Measurements from ENCODE around the gene CNNM3.

CNNM3 gene

DNA sequence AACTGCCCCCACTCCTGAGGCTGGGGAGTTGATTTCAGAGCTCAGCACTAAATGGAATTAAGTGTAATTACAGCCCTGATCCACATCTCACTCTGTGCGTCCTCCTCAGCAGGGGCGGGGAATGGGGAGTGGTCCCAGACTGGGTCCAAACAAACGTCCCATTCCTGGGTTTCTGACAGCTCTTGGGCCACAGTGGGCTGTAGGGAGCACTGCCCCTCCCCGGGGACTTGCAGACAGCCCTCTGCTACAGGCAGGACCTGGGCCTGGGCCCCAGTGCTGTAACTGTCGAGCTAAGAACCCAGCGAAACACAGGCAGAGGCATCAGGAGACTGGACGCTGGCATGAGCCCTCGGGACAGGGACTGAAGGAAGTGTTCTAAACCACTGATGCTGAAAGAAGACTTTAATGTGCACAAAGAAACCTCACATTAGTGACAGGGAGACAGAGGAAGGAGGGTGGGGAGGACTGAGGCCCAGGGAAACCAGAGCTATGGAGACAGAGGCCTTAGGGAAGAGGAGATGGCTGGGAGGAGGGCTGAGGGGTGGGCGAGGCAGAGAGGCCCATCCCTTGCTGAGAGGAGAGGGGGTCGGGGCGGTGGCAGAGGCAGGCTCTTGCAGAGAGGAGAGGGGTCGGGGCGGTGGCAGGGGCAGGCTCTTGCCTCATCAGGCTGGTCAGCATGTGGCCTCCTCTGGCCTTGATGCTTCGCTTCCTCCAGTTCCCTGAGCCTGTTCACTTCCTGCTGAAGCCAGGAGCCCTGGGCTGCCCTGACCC, 59.6 kb downstream of the CNNM3 start:
- peaks cover 73% of the 10 kb centered on the region for H3K4me1 ChIP-seq (ENCODE audit: control insufficient read depth, insufficient read depth, low read length)
- peak overlapping the region; percentile 16 for H3K9ac ChIP-seq (ENCODE audit: low read length)
- no peaks in the 10 kb centered on the region for H3K36me3 ChIP-seq (ENCODE audit: control insufficient read depth, insufficient read depth, low read length)
- H3K9me3 ChIP-seq (ENCODE audit: control insufficient read depth, insufficient read depth, low read depth, low read length): no peaks in the 10 kb centered on the region
- no peak overlapping the region for H3K27ac ChIP-seq (ENCODE audit: low read depth, low read length)
- H3K4me3 ChIP-seq (ENCODE audit: low read depth, low read length): no peak overlapping the region
- H3K27me3 ChIP-seq (ENCODE audit: control insufficient read depth, insufficient read depth, low read length): peaks cover 2% of the 10 kb centered on the region

DNA sequence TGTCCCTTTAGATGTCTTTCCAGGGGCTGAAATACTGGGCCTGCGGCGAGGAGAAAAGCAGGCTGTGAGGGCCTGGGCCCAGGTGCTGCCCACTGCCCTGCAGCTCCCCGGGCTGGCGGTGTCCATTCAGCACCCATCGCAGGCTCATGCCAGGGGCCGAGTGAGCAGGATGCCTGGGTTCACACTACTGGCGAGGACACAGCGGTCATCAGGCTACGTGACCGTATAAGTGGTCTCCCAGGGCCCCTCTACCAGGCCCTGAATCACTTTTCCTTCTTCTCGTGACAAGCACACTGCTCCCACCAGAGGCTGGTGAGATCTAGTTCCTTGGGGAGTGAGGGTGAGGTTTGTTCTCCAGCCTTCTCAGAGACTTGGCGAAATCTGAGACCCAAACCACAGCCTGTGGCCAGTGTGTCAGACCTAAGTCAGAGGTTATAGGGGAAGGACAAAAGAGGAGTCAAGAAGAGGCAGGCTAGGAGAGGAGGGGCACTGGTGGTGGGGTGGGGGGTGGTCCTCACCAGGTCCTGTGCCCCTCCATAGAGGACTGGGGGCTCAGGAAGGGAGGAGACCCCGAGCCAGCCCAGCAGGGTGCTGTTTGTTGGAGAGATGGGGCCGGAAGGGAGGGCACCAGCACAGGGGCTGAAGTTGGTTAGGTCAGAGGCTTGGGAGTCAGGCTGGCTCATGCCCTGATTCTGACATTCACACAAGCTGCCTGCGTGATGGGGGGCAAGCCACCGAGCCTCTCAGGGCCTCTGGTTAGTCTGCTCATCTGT, 60.4 kb downstream of the CNNM3 start:
- no peak overlapping the region for H3K27ac ChIP-seq (ENCODE audit: low read depth, low read length)
- H3K4me3 ChIP-seq (ENCODE audit: low read depth, low read length): no peak overlapping the region
- peak overlapping the region; percentile 27 for H3K9ac ChIP-seq (ENCODE audit: low read length)
- H3K36me3 ChIP-seq (ENCODE audit: control insufficient read depth, insufficient read depth, low read length): no peaks in the 10 kb centered on the region
- peaks cover 73% of the 10 kb centered on the region for H3K4me1 ChIP-seq (ENCODE audit: control insufficient read depth, insufficient read depth, low read length)
- no peaks in the 10 kb centered on the region for H3K27me3 ChIP-seq (ENCODE audit: control insufficient read depth, insufficient read depth, low read length)
- H3K9me3 ChIP-seq (ENCODE audit: control insufficient read depth, insufficient read depth, low read depth, low read length): no peaks in the 10 kb centered on the region

GRCh38 chr2:96877042-96877451, 61.0 kb downstream of the CNNM3 start:
- Histone ChIP-seq H3K36me3 (ENCODE audit: control insufficient read depth, insufficient read depth, low read length) (no peaks in the 10 kb centered on the region), H3K9me3 (ENCODE audit: control insufficient read depth, insufficient read depth, low read depth, low read length) (no peaks in the 10 kb centered on the region), H3K4me3 (ENCODE audit: low read depth, low read length) (no peak overlapping the region), H3K27me3 (ENCODE audit: control insufficient read depth, insufficient read depth, low read length) (no peaks in the 10 kb centered on the region), H3K9ac (ENCODE audit: low read length) (no peak overlapping the region), H3K27ac (ENCODE audit: low read depth, low read length) (no peak overlapping the region), H3K4me1 (ENCODE audit: control insufficient read depth, insufficient read depth, low read length) (peaks cover 78% of the 10 kb centered on the region)

- Histone ChIP-seq H3K4me3 (ENCODE audit: low read depth, low read length) (no peak overlapping the region), H3K27ac (ENCODE audit: low read depth, low read length) (no peak overlapping the region), H3K4me1 (ENCODE audit: control insufficient read depth, insufficient read depth, low read length) (peaks cover 82% of the 10 kb centered on the region), H3K36me3 (ENCODE audit: control insufficient read depth, insufficient read depth, low read length) (no peaks in the 10 kb centered on the region), H3K9ac (ENCODE audit: low read length) (no peak overlapping the region), H3K27me3 (ENCODE audit: control insufficient read depth, insufficient read depth, low read length) (no peaks in the 10 kb centered on the region), H3K9me3 (ENCODE audit: control insufficient read depth, insufficient read depth, low read depth, low read length) (no peaks in the 10 kb centered on the region)
These were observed 61.6 kb downstream of the CNNM3 start for GRCh38 chr2:96877631-96878092.

DNA sequence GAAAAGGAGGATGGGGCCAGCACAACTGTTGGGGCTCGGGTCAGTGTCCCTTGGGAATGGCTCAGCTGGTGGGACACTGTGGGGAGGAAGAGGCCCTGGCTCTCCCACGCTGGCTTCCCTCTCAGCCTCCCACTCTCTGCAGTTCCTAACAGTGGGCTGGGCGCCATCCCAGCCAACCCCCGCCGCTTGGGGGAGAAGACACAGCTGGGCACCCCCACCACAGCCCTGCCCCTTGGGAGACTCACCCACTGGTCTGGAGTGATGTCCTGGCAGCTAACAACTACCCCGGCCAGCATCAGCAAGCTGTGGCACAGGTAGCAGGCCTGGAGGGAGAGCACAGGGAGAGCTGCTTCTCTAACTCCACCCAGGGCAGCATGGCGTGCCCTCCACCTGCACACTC, 62.1 kb downstream of the CNNM3 start:
- Histone ChIP-seq H3K36me3 (ENCODE audit: control insufficient read depth, insufficient read depth, low read length) (no peaks in the 10 kb centered on the region), H3K27ac (ENCODE audit: low read depth, low read length) (no peak overlapping the region), H3K9ac (ENCODE audit: low read length) (no peak overlapping the region), H3K4me1 (ENCODE audit: control insufficient read depth, insufficient read depth, low read length) (peaks cover 82% of the 10 kb centered on the region), H3K27me3 (ENCODE audit: control insufficient read depth, insufficient read depth, low read length) (no peaks in the 10 kb centered on the region), H3K4me3 (ENCODE audit: low read depth, low read length) (no peak overlapping the region), H3K9me3 (ENCODE audit: control insufficient read depth, insufficient read depth, low read depth, low read length) (no peaks in the 10 kb centered on the region)

GRCh38 chr2:96878796-96879544, 62.9 kb downstream of the CNNM3 start:
- Histone ChIP-seq H3K27me3 (ENCODE audit: control insufficient read depth, insufficient read depth, low read length) (0 out of 2 replicates have a peak, but pooled peaks cover 5% of the 10 kb centered on the region), H3K4me1 (ENCODE audit: control insufficient read depth, insufficient read depth, low read length) (peaks cover 82% of the 10 kb centered on the region), H3K27ac (ENCODE audit: low read depth, low read length) (no peak overlapping the region), H3K36me3 (ENCODE audit: control insufficient read depth, insufficient read depth, low read length) (no peaks in the 10 kb centered on the region), H3K9me3 (ENCODE audit: control insufficient read depth, insufficient read depth, low read depth, low read length) (no peaks in the 10 kb centered on the region), H3K4me3 (ENCODE audit: low read depth, low read length) (no peak overlapping the region), H3K9ac (ENCODE audit: low read length) (no peak overlapping the region)

- Histone ChIP-seq H3K4me1 (ENCODE audit: control insufficient read depth, insufficient read depth, low read length) (peaks cover 82% of the 10 kb centered on the region), H3K27ac (ENCODE audit: low read depth, low read length) (no peak overlapping the region), H3K9me3 (ENCODE audit: control insufficient read depth, insufficient read depth, low read depth, low read length) (no peaks in the 10 kb centered on the region), H3K27me3 (ENCODE audit: control insufficient read depth, insufficient read depth, low read length) (0 out of 2 replicates have a peak, but pooled peaks cover 5% of the 10 kb centered on the region), H3K9ac (ENCODE audit: low read length) (no peak overlapping the region), H3K4me3 (ENCODE audit: low read depth, low read length) (no peak overlapping the region), H3K36me3 (ENCODE audit: control insufficient read depth, insufficient read depth, low read length) (no peaks in the 10 kb centered on the region)
These were observed 63.5 kb downstream of the CNNM3 start for GRCh38 chr2:96879545-96880040.

DNA sequence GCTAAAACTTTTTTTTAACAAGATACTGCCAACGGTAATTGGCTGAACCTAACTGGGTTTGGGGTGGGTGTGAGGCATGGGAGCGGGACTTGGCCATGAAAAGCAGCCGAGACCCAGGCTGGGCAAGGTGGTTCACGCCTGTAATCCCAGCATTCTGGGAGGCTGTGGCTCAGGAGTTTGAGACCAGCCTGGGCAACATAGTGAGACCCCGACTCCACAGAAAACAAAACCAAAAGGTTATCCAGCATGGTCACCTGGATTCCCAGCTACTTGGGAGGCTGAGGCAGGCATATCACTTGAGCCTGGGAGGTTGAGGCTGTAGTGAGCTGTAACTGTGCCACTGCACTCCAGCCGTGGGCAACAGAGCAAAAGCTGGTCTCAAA, 64.8 kb downstream of the CNNM3 start:
- peak overlapping the region; percentile 34 for H3K9ac ChIP-seq (ENCODE audit: low read length)
- peaks cover 81% of the 10 kb centered on the region for H3K4me1 ChIP-seq (ENCODE audit: control insufficient read depth, insufficient read depth, low read length)
- H3K9me3 ChIP-seq (ENCODE audit: control insufficient read depth, insufficient read depth, low read depth, low read length): no peaks in the 10 kb centered on the region
- H3K36me3 ChIP-seq (ENCODE audit: control insufficient read depth, insufficient read depth, low read length): no peaks in the 10 kb centered on the region
- H3K27ac ChIP-seq (ENCODE audit: low read depth, low read length): peak overlapping the region; percentile 89; the same call in 1 of the 2 replicates
- peak overlapping the region; percentile 19; the same call in 1 of the 2 replicates for H3K4me3 ChIP-seq (ENCODE audit: low read depth, low read length)
- 0 out of 2 replicates have a peak, but pooled peaks cover 5% of the 10 kb centered on the region for H3K27me3 ChIP-seq (ENCODE audit: control insufficient read depth, insufficient read depth, low read length)

DNA sequence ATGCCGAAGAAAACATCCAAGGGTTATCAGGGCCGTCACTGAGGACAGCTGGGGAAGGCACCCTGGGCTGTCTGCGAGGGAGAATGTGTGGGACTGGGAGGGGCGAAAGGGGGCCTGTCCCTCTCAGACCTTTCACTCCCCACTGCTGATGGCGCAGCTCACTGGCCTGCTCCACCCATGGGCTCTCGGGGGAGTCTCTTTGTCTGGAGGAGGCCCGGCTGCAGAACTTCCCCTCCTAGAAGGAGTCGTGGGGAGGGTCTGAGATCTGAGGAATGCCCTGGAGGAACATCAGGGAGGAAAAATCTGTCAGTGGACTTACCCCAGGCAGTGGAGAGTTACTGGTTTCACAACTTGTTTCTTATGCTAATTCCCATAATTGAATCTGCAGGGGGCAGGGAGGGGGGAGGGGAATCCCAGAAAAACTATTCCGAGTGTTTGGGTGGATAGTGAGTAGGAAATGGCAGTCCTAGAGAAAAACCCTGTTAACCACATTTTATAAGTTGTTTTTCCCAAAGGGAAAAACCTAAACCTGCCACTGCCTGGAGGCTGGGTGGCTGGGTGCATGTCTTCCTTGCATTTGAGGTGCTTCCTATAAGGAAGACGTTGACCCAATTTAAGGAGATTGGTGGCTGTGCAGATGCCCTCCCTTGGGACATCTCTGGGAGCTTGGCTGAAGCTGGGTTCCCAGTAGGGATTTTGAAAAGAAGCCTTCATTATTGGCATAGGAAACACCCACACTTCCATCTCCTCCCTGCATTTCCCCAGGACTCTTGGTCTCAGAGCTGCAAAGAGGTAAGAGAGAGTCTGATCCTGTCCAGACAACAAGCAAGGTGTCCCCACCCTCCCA, 65.5 kb downstream of the CNNM3 start:
- H3K9me3 ChIP-seq (ENCODE audit: control insufficient read depth, insufficient read depth, low read depth, low read length): no peaks in the 10 kb centered on the region
- 0 out of 2 replicates have a peak, but pooled peaks cover 5% of the 10 kb centered on the region for H3K27me3 ChIP-seq (ENCODE audit: control insufficient read depth, insufficient read depth, low read length)
- H3K36me3 ChIP-seq (ENCODE audit: control insufficient read depth, insufficient read depth, low read length): no peaks in the 10 kb centered on the region
- H3K27ac ChIP-seq (ENCODE audit: low read depth, low read length): peak overlapping the region; percentile 89; the same call in 1 of the 2 replicates
- H3K4me1 ChIP-seq (ENCODE audit: control insufficient read depth, insufficient read depth, low read length): peaks cover 81% of the 10 kb centered on the region
- peak overlapping the region; percentile 50 for H3K4me3 ChIP-seq (ENCODE audit: low read depth, low read length)
- H3K9ac ChIP-seq (ENCODE audit: low read length): peak overlapping the region; percentile 76

DNA sequence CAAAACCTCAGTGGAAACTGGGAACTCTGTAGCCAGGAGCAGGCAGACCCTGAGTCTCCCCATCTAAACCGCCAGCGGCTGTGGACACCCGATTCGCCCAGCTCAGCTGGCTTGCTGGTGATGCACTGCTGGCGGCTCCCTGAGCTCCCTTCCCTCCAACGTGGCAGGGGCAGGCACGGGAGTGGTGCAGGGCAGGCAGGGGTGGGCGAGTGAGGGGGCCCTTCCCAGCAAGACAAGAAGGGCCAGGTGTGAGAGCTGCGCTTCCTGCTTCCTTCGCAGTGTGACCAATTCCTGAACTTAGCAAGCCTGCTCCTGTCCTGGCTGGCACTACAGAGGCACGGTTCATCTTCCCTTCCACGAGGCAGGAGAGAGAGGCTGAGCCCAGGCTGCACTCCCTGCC, 66.2 kb downstream of the CNNM3 start:
- Histone ChIP-seq H3K27me3 (ENCODE audit: control insufficient read depth, insufficient read depth, low read length) (0 out of 2 replicates have a peak, but pooled peaks cover 5% of the 10 kb centered on the region), H3K4me1 (ENCODE audit: control insufficient read depth, insufficient read depth, low read length) (peaks cover 78% of the 10 kb centered on the region), H3K4me3 (ENCODE audit: low read depth, low read length) (peak overlapping the region; percentile 50; the same call in 1 of the 2 replicates), H3K9me3 (ENCODE audit: control insufficient read depth, insufficient read depth, low read depth, low read length) (no peaks in the 10 kb centered on the region), H3K36me3 (ENCODE audit: control insufficient read depth, insufficient read depth, low read length) (no peaks in the 10 kb centered on the region), H3K9ac (ENCODE audit: low read length) (peak overlapping the region; percentile 76), H3K27ac (ENCODE audit: low read depth, low read length) (peak overlapping the region; percentile 89; the same call in 1 of the 2 replicates)
